T-cell (primary cell): ENCODE results near the gene NRXN2. TPM values are rescaled to one million over a fixed set of nuclear protein-coding genes. Genes with fewer than 3 reads are reported as not detected.

Experiments used
- ATAC-seq, 4 experiments: fragments of 200-7000 bp in 3 of 4; fragments of 150-1000 bp in 1 of 4; cut with Tn5 transposase; replicated peaks in 1 of 4; 1 replicate in 3 of 4; 2 replicates in 1 of 4; pipeline ENCODE4 v1.10.0; 2021; ENCODE audit warnings: moderate library complexity in 3 of 4, mild to moderate bottlenecking in 2 of 4, moderate number of reproducible peaks in 1 of 4
- CTCF ChIA-PET, 2 donors: fragments of 300-600 bp; sonication (Branson Sonifier 250); formaldehyde crosslinking; loops; one replicate each; lab custom pipeline; 2022; ENCODE audit warnings: antibody characterized with exemption in 2 of 2; lab: Charles Lee
- POLR2A ChIA-PET, 2 donors: fragments of 300-600 bp; sonication (Branson Sonifier 250); formaldehyde crosslinking; loops; one replicate each; lab custom pipeline; 2022; ENCODE audit warnings: antibody characterized with exemption in 2 of 2; lab: Charles Lee
- DNase-seq, 35 experiments: peaks; one replicate each; pipeline versions ENCODE4 v3.0.0 to v3.0.0-alpha.2; 2013 to 2023
- H3K27ac ChIP-seq: one replicate; pipeline ENCODE4 v1.5.1; 2013; ENCODE audit warnings: low read length
- H3K27me3 ChIP-seq, 2 experiments: replicated peaks in 1 of 2; 1 replicate in 1 of 2; 2 replicates in 1 of 2; pipeline versions ENCODE4 v1.6.1 to v1.7.0; 2013; ENCODE audit warnings: low read length in 1 of 2, mixed read lengths in 1 of 2; ENCODE audit not compliant: control insufficient read depth in 2 of 2, insufficient read depth in 2 of 2; ENCODE audit errors: extremely low read depth in 1 of 2
- H3K36me3 ChIP-seq, 2 donors: 1 replicate in 1 of 2; 2 replicates in 1 of 2; pipeline versions ENCODE4 v1.6.1 to v1.7.0; 2013; ENCODE audit warnings: low read length in 1 of 2; ENCODE audit not compliant: control insufficient read depth in 2 of 2, insufficient read depth in 1 of 2; ENCODE audit errors: extremely low read depth in 1 of 2
- H3K4me1 ChIP-seq, 2 experiments: 1 replicate in 1 of 2; 2 replicates in 1 of 2; pipeline versions ENCODE4 v1.6.1 to v1.7.0; 2013; ENCODE audit warnings: low read length in 2 of 2, mixed read lengths in 1 of 2; ENCODE audit not compliant: insufficient read depth in 2 of 2, control insufficient read depth in 1 of 2; ENCODE audit errors: extremely low read depth in 1 of 2
- H3K4me3 ChIP-seq, 2 donors: 1 replicate in 1 of 2; 2 replicates in 1 of 2; pipeline versions ENCODE4 v1.5.1 to v1.7.0; 2013; ENCODE audit warnings: mild to moderate bottlenecking in 2 of 2, low read length in 1 of 2, moderate library complexity in 1 of 2; ENCODE audit not compliant: control insufficient read depth in 1 of 2; ENCODE audit errors: extremely low read depth in 1 of 2
- H3K9me3 ChIP-seq: 2 replicates; pipeline ENCODE4 v1.7.0; 2013
- H3K27ac Mint-ChIP-seq, 2 donors: one replicate each; pipeline ENCODE4 v1.8.0; 2020 to 2021; ENCODE audit warnings: mild to moderate bottlenecking in 2 of 2, mixed read lengths in 2 of 2
- H3K27me3 Mint-ChIP-seq, 2 donors: one replicate each; pipeline ENCODE4 v1.8.0; 2021 to 2022; ENCODE audit warnings: mixed read lengths in 2 of 2
- H3K36me3 Mint-ChIP-seq: one replicate; pipeline ENCODE4 v1.8.0; 2021; ENCODE audit warnings: mixed read lengths
- H3K4me1 Mint-ChIP-seq, 3 donors: one replicate each; pipeline ENCODE4 v1.8.0; 2020 to 2022; ENCODE audit warnings: mixed read lengths in 3 of 3, mild to moderate bottlenecking in 1 of 3
- H3K4me3 Mint-ChIP-seq, 3 donors: one replicate each; pipeline ENCODE4 v1.8.0; 2020 to 2022; ENCODE audit warnings: mild to moderate bottlenecking in 3 of 3, mixed read lengths in 3 of 3, moderate library complexity in 3 of 3
- H3K9me3 Mint-ChIP-seq, 3 donors: one replicate each; pipeline ENCODE4 v1.8.0; 2020 to 2022; ENCODE audit warnings: mixed read lengths in 3 of 3
- WGBS: methylation state at CpG from one replicate; pipeline ENCODE4 v1.1.5; 2013; ENCODE audit warnings: missing lambda C conversion rate; ENCODE audit not compliant: insufficient coverage; 5-methylcytosine and 5-hydroxymethylcytosine counted together
- total RNA-seq, 35 experiments: library from RNA in 6 of 35; stranded (reverse) in 6 of 35; fragments of 120-200 nt in 1 of 35; gene quantifications; one replicate each; pipeline versions ENCODE4 v1.2.1 to v1.2.4 and lab custom pipeline; 2013 to 2026

The NRXN2 gene
- total RNA-seq, 5 donors from 2014 or later (not counting 1 experiment from before 2014, with no cell fraction given) = 0.43 to 0.70 (median 0.47) TPM; not detected in 2

- Mint-ChIP-seq H3K9me3 (no peaks in the 10 kb centered on the region), H3K27ac (no peak overlapping the region), H3K4me3 (no peak overlapping the region), H3K36me3 (no peaks in the 10 kb centered on the region), H3K27me3 (peaks cover 68 to 81% of the 10 kb centered on the region in 2 donors), H3K4me1 (peaks cover 13 to 25% (median 19%) of the 10 kb centered on the region in 3 donors)
- Histone ChIP-seq H3K4me1 (peaks cover 0 to 22% of the 10 kb centered on the region in 2 experiments), H3K9me3 (no peaks in the 10 kb centered on the region), H3K27me3 (peaks cover 8 to 76% of the 10 kb centered on the region in 2 experiments), H3K36me3 (no peaks in the 10 kb centered on the region), H3K4me3 (no peak overlapping the region), H3K27ac (no peak overlapping the region)
- peak; percentile 54 to 64 (median 56) for ATAC-seq
- 5% methylated on average over 111 of the region's 111 CpGs for WGBS
- CTCF ChIA-PET = no interaction called here
- POLR2A ChIA-PET = no interaction called here
- peak in 4 of 35 experiments; percentile 21 to 39 (median 28) for DNase-seq
Measured at GRCh38 chr11:64713016-64713707, 9.8 kb downstream of the NRXN2 start.

DNA sequence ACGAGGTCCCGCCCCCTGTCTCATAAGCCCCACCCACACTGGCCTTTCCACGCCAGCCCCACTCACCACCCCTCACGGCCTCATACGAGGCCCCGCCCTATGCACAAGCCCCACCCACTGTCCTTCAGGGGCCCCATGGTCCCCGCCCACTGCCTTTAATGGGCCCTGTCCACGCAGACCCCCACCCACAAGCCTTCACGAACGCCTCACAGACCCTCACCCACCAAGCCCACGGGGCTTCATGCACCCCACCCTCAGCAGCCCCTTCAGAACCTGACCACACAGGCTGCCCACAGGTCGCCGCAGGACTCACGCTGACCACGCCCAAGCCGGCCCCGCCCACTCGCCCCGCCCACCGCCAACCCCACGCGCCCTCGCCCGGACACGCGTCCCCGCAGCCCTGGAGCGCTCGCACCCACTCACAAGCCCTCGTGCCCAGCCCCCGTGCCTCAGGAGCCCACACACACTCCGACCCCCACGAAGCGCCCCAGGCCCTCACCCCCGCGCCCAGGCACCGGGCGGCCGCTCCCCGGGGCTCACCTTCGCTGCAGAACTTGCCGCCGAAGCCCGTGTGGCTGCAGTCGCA is 10.5 kb downstream of the NRXN2 start:
- WGBS = 10% methylated on average over 38 of the region's 45 CpGs
- Mint-ChIP-seq H3K9me3 (no peaks in the 10 kb centered on the region), H3K4me1 (peaks cover 13 to 25% (median 19%) of the 10 kb centered on the region in 3 donors), H3K27ac (no peak overlapping the region), H3K36me3 (no peaks in the 10 kb centered on the region), H3K4me3 (peak overlapping the region in 2 of 3 donors; percentile 17 to 56), H3K27me3 (peaks cover 69 to 81% of the 10 kb centered on the region in 2 donors)
- Histone ChIP-seq H3K27ac (no peak overlapping the region), H3K9me3 (no peaks in the 10 kb centered on the region), H3K27me3 (peaks cover 8 to 70% of the 10 kb centered on the region in 2 experiments), H3K36me3 (no peaks in the 10 kb centered on the region), H3K4me3 (no peak overlapping the region), H3K4me1 (peaks cover 0 to 22% of the 10 kb centered on the region in 2 experiments)
- CTCF ChIA-PET = no interaction called here
- DNase-seq (no peak), ATAC-seq (peak in 1 of 4 experiments; percentile 38)
- POLR2A ChIA-PET = no interaction called here

DNA sequence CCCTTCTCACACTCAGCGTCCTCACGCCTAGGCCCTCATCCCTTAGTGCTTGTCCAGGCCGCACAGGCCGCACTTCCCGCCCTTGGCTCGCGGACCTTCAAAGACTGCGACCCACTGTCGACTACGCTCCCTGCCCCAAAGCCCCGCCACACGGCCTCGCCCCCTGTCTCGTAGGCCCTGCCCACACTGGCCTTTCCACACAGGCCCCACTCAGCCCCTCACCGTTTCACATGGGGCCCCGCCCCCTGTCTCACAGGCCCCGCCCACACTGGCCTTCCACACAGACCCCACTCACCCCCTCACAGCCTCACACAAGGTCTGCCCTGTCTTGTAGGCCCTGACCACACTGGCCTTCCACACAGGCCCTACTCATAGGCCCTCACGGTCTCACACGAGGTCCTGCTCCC is 11.0 kb downstream of the NRXN2 start:
- Histone ChIP-seq H3K36me3 (no peaks in the 10 kb centered on the region), H3K4me1 (peaks cover 0 to 22% of the 10 kb centered on the region in 2 experiments), H3K4me3 (no peak overlapping the region), H3K9me3 (no peaks in the 10 kb centered on the region), H3K27ac (no peak overlapping the region), H3K27me3 (peaks cover 8 to 64% of the 10 kb centered on the region in 2 experiments)
- Mint-ChIP-seq H3K27me3 (peaks cover 63 to 77% of the 10 kb centered on the region in 2 donors), H3K4me1 (peaks cover 13 to 25% (median 19%) of the 10 kb centered on the region in 3 donors), H3K4me3 (peak overlapping the region; percentile 17 to 56 (median 17)), H3K36me3 (no peaks in the 10 kb centered on the region), H3K9me3 (no peaks in the 10 kb centered on the region), H3K27ac (peak overlapping the region in 1 of 2 donors; percentile 63)
- no peak for DNase-seq
- ATAC-seq = no peak
- 68% methylated on average over 19 of the region's 19 CpGs for WGBS
- CTCF ChIA-PET = no interaction called here
- POLR2A ChIA-PET = no interaction called here

GRCh38 chr11:64711138-64711955 is 11.7 kb downstream of the NRXN2 start:
- DNase-seq = no peak
- 26% methylated on average over 38 of the region's 46 CpGs for WGBS
- peak overlapping the region in 2 of 3 donors; percentile 17 to 56 for H3K4me3 Mint-ChIP-seq
- POLR2A ChIA-PET = no interaction called here
- Histone ChIP-seq H3K36me3 (no peaks in the 10 kb centered on the region), H3K4me1 (peaks cover 0 to 22% of the 10 kb centered on the region in 2 experiments), H3K4me3 (no peak overlapping the region), H3K27me3 (peaks cover 8 to 58% of the 10 kb centered on the region in 2 experiments), H3K27ac (no peak overlapping the region), H3K9me3 (no peaks in the 10 kb centered on the region)
- CTCF ChIA-PET = no interaction called here
- peaks cover 60 to 77% of the 10 kb centered on the region in 2 donors for H3K27me3 Mint-ChIP-seq
- H3K27ac Mint-ChIP-seq = peak overlapping the region in 1 of 2 donors; percentile 63
- H3K4me1 Mint-ChIP-seq = peaks cover 13 to 25% (median 19%) of the 10 kb centered on the region in 3 donors
- no peak for ATAC-seq
- H3K36me3 Mint-ChIP-seq = no peaks in the 10 kb centered on the region
- no peaks in the 10 kb centered on the region for H3K9me3 Mint-ChIP-seq

- Histone ChIP-seq H3K4me1 (peaks cover 0 to 22% of the 10 kb centered on the region in 2 experiments), H3K4me3 (no peak overlapping the region), H3K36me3 (no peaks in the 10 kb centered on the region), H3K27ac (no peak overlapping the region), H3K27me3 (peaks cover 7 to 53% of the 10 kb centered on the region in 2 experiments), H3K9me3 (no peaks in the 10 kb centered on the region)
- Mint-ChIP-seq H3K4me1 (peaks cover 13 to 25% (median 19%) of the 10 kb centered on the region in 3 donors), H3K4me3 (no peak overlapping the region), H3K27ac (no peak overlapping the region), H3K27me3 (peaks cover 55 to 74% of the 10 kb centered on the region in 2 donors), H3K36me3 (no peaks in the 10 kb centered on the region), H3K9me3 (no peaks in the 10 kb centered on the region)
- no peak for DNase-seq
- ChIA-PET CTCF (interaction anchor here in 1 of 2 donors (0.5 to 0.7 kb wide), 2 partner anchors 12 to 16 kb away, joined by 5 to 7 read pairs; partner anchors contain the start of gene NRXN2), POLR2A (no interaction called here)
- ATAC-seq = no peak
- WGBS = 58% methylated on average over 3 of the region's 13 CpGs
Measured at GRCh38 chr11:64710418-64711137, 12.4 kb downstream of the NRXN2 start.
